Mesenchymal stem cell (in vitro differentiated cells and primary cell): ENCODE results near the gene PARD3.
"Not testable (repeated sequence)": the region's sequence is repeated elsewhere in the genome, so short reads cannot be mapped to it uniquely, and the experiment has no call there.

Experiments
- DNase-seq: peaks from one replicate; pipeline ENCODE4 v3.0.0-alpha.2; 2013
- H2AFZ ChIP-seq: one replicate; pipeline ENCODE4 v1.6.1; 2013; ENCODE audit warnings: low read depth, mild to moderate bottlenecking, control low read depth, inconsistent platforms, low read length, moderate library complexity
- H2AK5ac ChIP-seq: 2 replicates; pipeline ENCODE4 v1.6.1; 2013; ENCODE audit warnings: low read length, moderate library complexity, mild to moderate bottlenecking, inconsistent platforms; ENCODE audit not compliant: severe bottlenecking
- H2BK120ac ChIP-seq: one replicate; pipeline ENCODE4 v1.6.1; 2013; ENCODE audit warnings: low read depth, mild to moderate bottlenecking, inconsistent platforms, low read length, moderate library complexity
- H2BK12ac ChIP-seq, 2 experiments: one replicate each; pipeline ENCODE4 v1.6.1; 2013; ENCODE audit warnings: inconsistent platforms in 2 of 2, low read length in 2 of 2, mild to moderate bottlenecking in 2 of 2, moderate library complexity in 2 of 2, control low read depth in 1 of 2
- H2BK15ac ChIP-seq: one replicate; pipeline ENCODE4 v1.6.1; 2013; ENCODE audit warnings: mild to moderate bottlenecking, low read depth, inconsistent platforms; ENCODE audit not compliant: poor library complexity, severe bottlenecking
- H2BK5ac ChIP-seq: 2 replicates; pipeline ENCODE4 v1.6.1; 2013; ENCODE audit warnings: low read depth, mild to moderate bottlenecking, low read length, control low read depth, inconsistent platforms; ENCODE audit not compliant: poor library complexity, severe bottlenecking
- H3K14ac ChIP-seq, 2 experiments: one replicate each; pipeline ENCODE4 v1.6.1; 2013; ENCODE audit warnings: inconsistent platforms in 2 of 2, low read length in 2 of 2, control low read depth in 1 of 2, mild to moderate bottlenecking in 1 of 2, moderate library complexity in 1 of 2
- H3K18ac ChIP-seq, 2 experiments: one replicate each; pipeline ENCODE4 v1.6.1; 2013; ENCODE audit warnings: inconsistent platforms in 2 of 2, low read length in 2 of 2, control low read depth in 1 of 2, low read depth in 1 of 2, mild to moderate bottlenecking in 1 of 2
- H3K23ac ChIP-seq, 2 experiments: one replicate each; pipeline ENCODE4 v1.6.1; 2013; ENCODE audit warnings: inconsistent platforms in 2 of 2, low read length in 2 of 2, mild to moderate bottlenecking in 2 of 2, moderate library complexity in 2 of 2, control low read depth in 1 of 2
- H3K27ac ChIP-seq: 2 replicates; pipeline ENCODE4 v1.5.1; 2013; ENCODE audit warnings: mild to moderate bottlenecking, moderate library complexity, low read length, control low read depth, inconsistent platforms; ENCODE audit not compliant: poor library complexity, severe bottlenecking
- H3K27me3 ChIP-seq, 2 experiments: 2 replicates each; pipeline versions ENCODE4 v1.6.1 to v1.7.0; 2013; ENCODE audit warnings: low read length in 2 of 2, mild to moderate bottlenecking in 2 of 2, moderate library complexity in 2 of 2, control low read depth in 1 of 2, inconsistent platforms in 1 of 2; ENCODE audit not compliant: control insufficient read depth in 1 of 2, insufficient read depth in 1 of 2
- H3K36me3 ChIP-seq, 2 experiments: 2 replicates each; pipeline versions ENCODE4 v1.6.1 to v1.7.0; 2013; ENCODE audit warnings: low read length in 2 of 2, control low read depth in 1 of 2, inconsistent platforms in 1 of 2, low read depth in 1 of 2, mild to moderate bottlenecking in 1 of 2; ENCODE audit not compliant: insufficient read depth in 2 of 2, control insufficient read depth in 1 of 2
- H3K4ac ChIP-seq, 2 experiments: one replicate each; pipeline ENCODE4 v1.6.1; 2013; ENCODE audit warnings: inconsistent platforms in 2 of 2, low read length in 2 of 2, mild to moderate bottlenecking in 2 of 2, moderate library complexity in 2 of 2, control low read depth in 1 of 2, low read depth in 1 of 2
- H3K4me1 ChIP-seq: 2 replicates; pipeline ENCODE4 v1.6.1; 2013; ENCODE audit warnings: low read depth, low read length, control low read depth; ENCODE audit not compliant: control insufficient read depth, insufficient read depth
- H3K4me2 ChIP-seq: 2 replicates; pipeline ENCODE4 v1.6.1; 2013; ENCODE audit warnings: low read length, mild to moderate bottlenecking, inconsistent platforms; ENCODE audit not compliant: poor library complexity, severe bottlenecking
- H3K4me3 ChIP-seq, 2 experiments: 2 replicates each; pipeline versions ENCODE4 v1.5.1 to v1.7.0; 2013; ENCODE audit warnings: low read length in 2 of 2, mild to moderate bottlenecking in 2 of 2, control low read depth in 1 of 2, low read depth in 1 of 2; ENCODE audit not compliant: insufficient read depth in 1 of 2
- H3K79me1 ChIP-seq: replicated peaks from 2 replicates; pipeline ENCODE4 v1.6.1; 2013; ENCODE audit warnings: mild to moderate bottlenecking, control low read depth, low read length, inconsistent platforms; ENCODE audit not compliant: poor library complexity, severe bottlenecking
- H3K9ac ChIP-seq: 2 replicates; pipeline ENCODE4 v1.7.0; 2013; ENCODE audit warnings: mild to moderate bottlenecking, low read length, moderate library complexity
- H3K9me3 ChIP-seq: 2 replicates; pipeline ENCODE4 v1.7.0; 2013; ENCODE audit warnings: mild to moderate bottlenecking, low read length; ENCODE audit not compliant: control insufficient read depth
- H4K8ac ChIP-seq: one replicate; pipeline ENCODE4 v1.6.1; 2013; ENCODE audit warnings: inconsistent platforms, mild to moderate bottlenecking, low read length, moderate library complexity
- H4K91ac ChIP-seq: one replicate; pipeline ENCODE4 v1.6.1; 2013; ENCODE audit warnings: mild to moderate bottlenecking, low read length, inconsistent platforms
- WGBS: methylation state at CpG from one replicate; pipeline ENCODE4 v1.1.7; 2013; ENCODE audit warnings: mixed read lengths; 5-methylcytosine and 5-hydroxymethylcytosine counted together

The PARD3 gene

DNA sequence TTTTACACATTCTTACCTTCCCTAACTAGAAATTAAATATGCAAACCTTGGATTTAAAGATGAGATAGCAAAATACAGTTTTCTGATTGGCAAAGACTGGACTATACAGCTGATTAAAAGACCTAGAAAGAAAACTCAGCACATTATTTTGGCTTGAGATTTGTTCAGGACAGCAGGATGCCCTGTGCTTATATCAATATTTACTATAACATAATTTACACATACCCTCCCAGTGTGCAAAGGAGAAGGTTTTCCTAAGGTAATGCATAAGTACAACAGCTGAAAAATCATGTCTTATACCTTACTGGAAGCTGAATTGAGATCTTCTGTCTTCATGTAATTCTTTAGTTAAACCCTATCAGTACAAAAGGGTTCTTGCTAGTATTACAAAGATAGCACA, 458.6 kb downstream of the PARD3 start:
- Histone ChIP-seq H3K27me3 (no peaks in the 10 kb centered on the region), H3K27ac (no peak overlapping the region), H2BK15ac (no peak overlapping the region), H2AK5ac (no peak overlapping the region), H3K9ac (no peak overlapping the region), H3K36me3 (peaks cover 28 to 41% of the 10 kb centered on the region in 2 experiments), H3K4me3 (no peak overlapping the region), H2BK12ac (no peak overlapping the region), H3K79me1 (peaks cover 18% of the 10 kb centered on the region), H3K4me1 (peaks cover 3% of the 10 kb centered on the region), H4K8ac (no peak overlapping the region), H2BK5ac (no peak overlapping the region), H3K18ac (no peak overlapping the region), H3K4me2 (no peak overlapping the region), H3K4ac (no peak overlapping the region), H3K14ac (no peak overlapping the region), H3K9me3 (no peaks in the 10 kb centered on the region), H2BK120ac (no peak overlapping the region), H2AFZ (no peak overlapping the region), H4K91ac (no peak overlapping the region), H3K23ac (no peak overlapping the region)
- no peak for DNase-seq

DNA sequence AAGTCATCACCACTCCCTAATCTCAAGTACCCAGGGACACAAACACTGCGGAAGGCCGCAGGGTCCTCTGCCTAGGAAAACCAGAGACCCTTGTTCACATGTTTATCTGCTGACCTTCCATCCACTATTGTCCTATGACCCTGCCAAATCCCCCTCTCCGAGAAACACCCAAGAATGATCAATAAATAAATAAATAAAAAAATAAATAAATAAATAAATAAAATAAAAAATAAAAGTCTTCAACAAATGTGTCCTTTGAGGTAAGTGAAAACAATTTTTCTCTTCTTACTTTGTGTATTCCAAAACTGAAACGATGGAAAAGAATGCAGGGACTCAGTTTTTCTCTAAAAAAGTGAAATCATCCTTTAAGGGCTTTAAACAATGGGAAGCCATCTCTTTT, 461.6 kb downstream of the PARD3 start:
- H4K91ac ChIP-seq, H3K9ac ChIP-seq, H2AFZ ChIP-seq, H3K4me2 ChIP-seq, H2BK120ac ChIP-seq, H4K8ac ChIP-seq, H3K4me1 ChIP-seq, H3K9me3 ChIP-seq, H2AK5ac ChIP-seq, H2BK15ac ChIP-seq, H3K14ac ChIP-seq, H3K4ac ChIP-seq, H3K27me3 ChIP-seq, H3K18ac ChIP-seq, H2BK5ac ChIP-seq, DNase-seq, H3K23ac ChIP-seq, H3K27ac ChIP-seq, H3K4me3 ChIP-seq, H2BK12ac ChIP-seq: not testable (repeated sequence)
- peaks cover 21% of the 10 kb centered on the region for H3K79me1 ChIP-seq
- peaks cover 26 to 36% of the 10 kb centered on the region in 2 experiments for H3K36me3 ChIP-seq
- 94% methylated on average over 2 of the region's 4 CpGs for WGBS

GRCh38 chr10:34352599-34353204, 462.4 kb downstream of the PARD3 start:
- peaks cover 19 to 36% of the 10 kb centered on the region in 2 experiments for H3K36me3 ChIP-seq
- H3K27ac ChIP-seq, H4K8ac ChIP-seq, H3K27me3 ChIP-seq, DNase-seq, H2BK5ac ChIP-seq, H3K23ac ChIP-seq, H3K4me3 ChIP-seq, H3K14ac ChIP-seq, H3K4me2 ChIP-seq, H2AK5ac ChIP-seq, H3K4ac ChIP-seq, H4K91ac ChIP-seq, H3K4me1 ChIP-seq, H3K18ac ChIP-seq, H3K9ac ChIP-seq, H2BK15ac ChIP-seq, H2AFZ ChIP-seq, H3K9me3 ChIP-seq, H2BK120ac ChIP-seq, H2BK12ac ChIP-seq: not testable (repeated sequence)
- H3K79me1 ChIP-seq, result peaks cover 21% of the 10 kb centered on the region
- over 99% methylated on average over 39 of the region's 45 CpGs for WGBS

DNA sequence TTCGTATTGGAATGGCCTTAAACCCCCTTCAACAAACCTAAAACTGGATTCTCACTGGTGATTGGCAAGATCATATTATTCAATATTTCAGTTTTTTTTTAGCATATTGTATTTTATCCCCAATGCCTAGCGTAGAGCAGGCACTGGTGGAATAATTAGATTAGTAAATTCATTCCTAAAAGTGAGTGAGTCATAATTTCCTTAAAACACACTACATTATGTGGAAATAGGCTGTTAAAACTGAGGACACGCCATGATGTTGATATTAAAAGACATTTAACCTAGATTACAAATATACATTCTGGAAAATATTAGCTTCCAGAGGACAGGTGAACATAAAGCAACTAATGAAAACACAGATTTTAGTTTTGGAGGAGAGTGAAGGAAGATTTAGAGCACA, 463.9 kb downstream of the PARD3 start:
- H3K9me3 ChIP-seq, result no peaks in the 10 kb centered on the region
- H3K4me1 ChIP-seq, result no peaks in the 10 kb centered on the region
- H3K79me1 ChIP-seq, result peaks cover 22% of the 10 kb centered on the region
- H2AFZ ChIP-seq, result no peak overlapping the region
- no peak overlapping the region for H3K9ac ChIP-seq
- H3K36me3 ChIP-seq, result peaks cover 14 to 36% of the 10 kb centered on the region in 2 experiments
- no peak overlapping the region for H3K18ac ChIP-seq
- H3K23ac ChIP-seq, result no peak overlapping the region
- WGBS, result 100% methylated on average over 1 of the region's 3 CpGs
- DNase-seq, result no peak
- no peak overlapping the region for H4K8ac ChIP-seq
- H3K27me3 ChIP-seq, result no peaks in the 10 kb centered on the region
- H2BK120ac ChIP-seq, result no peak overlapping the region
- no peak overlapping the region for H3K4me3 ChIP-seq
- no peak overlapping the region for H2BK15ac ChIP-seq
- H4K91ac ChIP-seq, result no peak overlapping the region
- no peak overlapping the region for H2BK5ac ChIP-seq
- H3K4ac ChIP-seq, result no peak overlapping the region
- no peak overlapping the region for H3K14ac ChIP-seq
- no peak overlapping the region for H2BK12ac ChIP-seq
- no peak overlapping the region for H3K27ac ChIP-seq
- H2AK5ac ChIP-seq, result no peak overlapping the region
- no peak overlapping the region for H3K4me2 ChIP-seq
